Thoracic aorta (tissue), 2 donors: Measurements from ENCODE around the gene PPP1R8. TPM values are rescaled to one million over a fixed set of nuclear protein-coding genes. Genes with fewer than 3 reads are reported as not detected.

Experiments
- ATAC-seq: fragments of 150-250 bp; one replicate; pipeline ENCODE4 v1.8.0; 2017; ENCODE audit warnings: low read depth; ENCODE audit not compliant: insufficient number of reproducible peaks, low FRiP score
- DNase-seq: peaks from one replicate; pipeline ENCODE4 v3.0.0-alpha.2; 2020; ENCODE audit warnings: low spot score
- H3K27ac ChIP-seq, 2 donors: fragments of 200-600 bp; sonication (generic); 1 replicate in 1 of 2; 2 replicates in 1 of 2; pipeline ENCODE4 v1.5.1; 2016; ENCODE audit warnings: mild to moderate bottlenecking in 2 of 2, moderate library complexity in 2 of 2
- H3K27me3 ChIP-seq: fragments of 200-600 bp; sonication (generic); replicated peaks from 2 replicates; pipeline ENCODE4 v1.6.0; 2016; ENCODE audit warnings: mild to moderate bottlenecking; ENCODE audit not compliant: insufficient read depth
- H3K36me3 ChIP-seq: fragments of 200-600 bp; sonication (generic); one replicate; pipeline ENCODE4 v1.5.1; 2016
- H3K4me1 ChIP-seq, 2 donors: fragments of 200-600 bp; sonication (generic); 1 replicate in 1 of 2; 2 replicates in 1 of 2; pipeline versions ENCODE4 v1.5.1 to v1.6.0; 2016; ENCODE audit warnings: low read depth in 2 of 2, mild to moderate bottlenecking in 1 of 2; ENCODE audit not compliant: control insufficient read depth in 1 of 2
- H3K4me3 ChIP-seq: fragments of 200-600 bp; sonication (generic); 2 replicates; pipeline ENCODE4 v1.5.1; 2016; ENCODE audit warnings: mild to moderate bottlenecking
- H3K9me3 ChIP-seq: fragments of 200-600 bp; sonication (generic); 2 replicates; pipeline ENCODE4 v1.5.1; 2016
- total RNA-seq, 2 donors: library from RNA; depleted of rRNA; stranded (reverse); fragments of >200 nt; gene quantifications; one replicate each; pipeline versions ENCODE4 v1.1.0 to v1.2.3, GENCODE V29; 2016
- TF ChIP-seq, protein P1 (sequence below): fragments of 200-600 bp; sonication (generic); IDR thresholded peaks from one replicate; pipeline ENCODE4 v1.5.1; 2019; ENCODE audit warnings: antibody characterized with exemption

Gene PPP1R8
- 10 to 100 TPM; 37.2 to 40.8 TPM for total RNA-seq

DNA sequence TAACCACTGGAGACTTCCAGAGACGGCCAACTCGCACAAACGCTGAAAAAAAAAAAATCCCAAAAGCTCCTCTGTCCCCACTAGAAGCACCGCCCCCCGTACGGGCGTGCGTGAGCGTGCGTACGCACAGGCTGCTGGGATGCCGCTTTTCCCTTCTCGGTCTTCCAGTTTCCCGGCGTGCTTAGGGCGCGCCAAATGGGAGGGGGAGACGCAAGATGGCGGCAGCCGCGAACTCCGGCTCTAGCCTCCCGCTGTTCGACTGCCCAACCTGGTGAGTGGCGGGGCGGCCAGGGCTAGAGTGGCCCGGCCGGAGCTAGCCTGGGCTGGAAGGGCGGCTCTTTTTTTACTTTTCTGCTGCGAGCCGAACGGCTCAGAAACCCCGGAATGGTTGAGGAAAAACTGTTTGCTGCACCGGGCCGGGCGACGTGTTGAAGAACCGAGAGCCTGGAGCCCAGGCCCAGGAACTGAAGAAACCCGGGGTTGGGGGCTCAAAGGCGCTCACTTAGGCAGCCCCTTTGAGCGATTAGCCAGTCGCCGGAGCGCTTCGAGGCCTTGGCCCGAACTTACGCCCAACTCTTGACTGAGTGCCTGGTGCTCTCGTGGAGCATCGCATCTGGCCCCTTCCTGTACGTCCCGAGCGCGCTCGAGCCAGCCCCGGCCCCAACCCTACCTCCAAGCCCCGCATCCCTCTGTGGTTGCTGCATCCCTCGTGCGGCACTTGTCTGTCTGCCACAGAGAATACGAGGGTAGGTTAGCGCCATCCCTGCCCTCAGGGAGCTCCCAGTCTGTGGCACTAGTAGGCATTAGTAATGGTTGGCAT is at the start of gene PPP1R8:
Gene PPP1R8 (plus strand): TSS at position 162 of the 820 bp plus-strand sequence. CDS start 54 bp downstream, at position 216.
- peak; percentile 86 for ATAC-seq
- peak; percentile 73 for DNase-seq
- Histone ChIP-seq H3K4me1 (peaks cover 9 to 22% of the 10 kb centered on the region in 2 donors), H3K9me3 (no peaks in the 10 kb centered on the region), H3K27me3 (no peaks in the 10 kb centered on the region), H3K4me3 (peak within 1 kb of the TSS; percentile 79), H3K27ac (peak within 1 kb of the TSS; percentile 80 to 90), H3K36me3 (no peaks in the 10 kb centered on the region)
- TF ChIP-seq, protein P1, sequence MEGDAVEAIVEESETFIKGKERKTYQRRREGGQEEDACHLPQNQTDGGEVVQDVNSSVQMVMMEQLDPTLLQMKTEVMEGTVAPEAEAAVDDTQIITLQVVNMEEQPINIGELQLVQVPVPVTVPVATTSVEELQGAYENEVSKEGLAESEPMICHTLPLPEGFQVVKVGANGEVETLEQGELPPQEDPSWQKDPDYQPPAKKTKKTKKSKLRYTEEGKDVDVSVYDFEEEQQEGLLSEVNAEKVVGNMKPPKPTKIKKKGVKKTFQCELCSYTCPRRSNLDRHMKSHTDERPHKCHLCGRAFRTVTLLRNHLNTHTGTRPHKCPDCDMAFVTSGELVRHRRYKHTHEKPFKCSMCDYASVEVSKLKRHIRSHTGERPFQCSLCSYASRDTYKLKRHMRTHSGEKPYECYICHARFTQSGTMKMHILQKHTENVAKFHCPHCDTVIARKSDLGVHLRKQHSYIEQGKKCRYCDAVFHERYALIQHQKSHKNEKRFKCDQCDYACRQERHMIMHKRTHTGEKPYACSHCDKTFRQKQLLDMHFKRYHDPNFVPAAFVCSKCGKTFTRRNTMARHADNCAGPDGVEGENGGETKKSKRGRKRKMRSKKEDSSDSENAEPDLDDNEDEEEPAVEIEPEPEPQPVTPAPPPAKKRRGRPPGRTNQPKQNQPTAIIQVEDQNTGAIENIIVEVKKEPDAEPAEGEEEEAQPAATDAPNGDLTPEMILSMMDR = no peak

DNA sequence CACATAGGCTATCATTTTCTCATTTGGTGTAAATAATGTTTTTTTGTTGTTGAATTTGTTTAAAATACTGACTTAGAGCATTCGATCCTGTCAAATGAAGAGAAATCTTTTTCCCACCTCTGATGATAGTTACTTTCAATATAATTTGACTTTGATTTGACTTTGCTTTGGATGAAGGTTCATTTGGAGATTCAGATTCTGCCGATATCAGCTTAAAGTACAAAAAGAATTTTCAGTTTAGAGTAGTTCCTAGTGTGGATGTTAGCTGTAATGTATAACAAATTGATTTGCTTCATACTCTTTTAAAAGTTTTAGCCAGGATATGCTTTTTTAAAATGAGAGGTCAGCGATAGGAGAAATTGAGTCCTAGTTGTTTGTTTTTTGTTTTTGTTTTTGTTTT is 47.6 kb upstream of the PPP1R8 start:
- TF ChIP-seq, protein P1 = no peak
- Histone ChIP-seq H3K4me3 (no peak overlapping the region), H3K27ac (no peak overlapping the region), H3K9me3 (no peaks in the 10 kb centered on the region), H3K27me3 (no peaks in the 10 kb centered on the region), H3K4me1 (peaks cover 9 to 18% of the 10 kb centered on the region in 2 donors), H3K36me3 (no peaks in the 10 kb centered on the region)
- ATAC-seq (no peak), DNase-seq (no peak)

DNA sequence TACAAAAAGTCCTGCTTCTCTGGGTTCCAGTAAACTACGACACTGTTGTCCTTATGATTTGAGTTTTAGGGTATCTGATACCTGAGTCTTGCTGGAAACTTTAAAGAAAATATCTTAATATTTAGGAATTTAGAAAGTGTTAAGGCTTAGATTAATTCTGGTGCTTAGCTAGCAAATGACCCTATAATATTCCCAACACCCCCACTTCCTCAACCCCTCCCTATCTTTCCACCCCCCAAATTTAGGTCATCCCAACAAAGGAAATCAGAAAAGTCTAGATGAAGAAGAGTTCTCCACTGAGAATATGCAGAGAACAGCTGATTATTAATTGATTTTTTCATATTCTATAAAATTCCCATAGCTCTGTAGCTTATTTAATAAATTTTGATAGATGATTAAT is 45.9 kb upstream of the PPP1R8 start:
- TF ChIP-seq, protein P1 = no peak
- Histone ChIP-seq H3K27ac (no peak overlapping the region), H3K27me3 (no peaks in the 10 kb centered on the region), H3K36me3 (no peaks in the 10 kb centered on the region), H3K4me3 (no peak overlapping the region), H3K9me3 (no peaks in the 10 kb centered on the region), H3K4me1 (peaks cover 16 to 24% of the 10 kb centered on the region in 2 donors)
- ATAC-seq (no peak), DNase-seq (no peak)

DNA sequence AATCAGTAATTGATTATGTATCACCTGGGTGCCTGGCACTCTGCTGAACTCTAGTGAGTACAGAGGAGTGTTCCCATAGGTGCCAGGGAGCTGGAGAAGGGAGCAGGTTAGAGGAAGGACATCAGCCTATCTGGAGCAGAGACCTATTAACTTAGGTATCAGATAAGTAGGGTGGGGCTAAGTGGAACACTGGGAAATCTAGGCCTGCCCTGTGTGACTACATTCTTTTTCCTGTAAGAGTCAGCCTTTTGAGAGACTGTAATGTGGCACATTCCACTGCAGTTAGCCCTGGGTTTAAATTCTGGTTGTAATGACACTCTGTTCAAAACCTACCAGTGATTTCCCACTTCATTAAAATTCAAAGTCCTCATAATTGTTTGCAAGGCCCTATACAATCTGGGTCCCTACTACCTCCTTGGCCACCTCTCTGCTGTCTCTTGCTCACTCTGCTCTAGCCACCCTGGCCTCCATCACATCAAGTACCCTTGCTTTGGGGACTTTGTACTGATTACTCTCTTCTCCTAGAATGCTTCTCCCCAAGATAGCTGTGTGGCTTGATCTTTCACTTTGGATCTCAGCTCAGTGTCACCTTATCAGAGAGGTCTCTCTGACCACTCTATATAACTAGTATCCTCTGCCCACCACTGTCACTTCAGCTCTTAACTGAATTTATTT is 44.7 kb upstream of the PPP1R8 start:
- TF ChIP-seq, protein P1 = no peak
- Histone ChIP-seq H3K27me3 (no peaks in the 10 kb centered on the region), H3K9me3 (no peaks in the 10 kb centered on the region), H3K4me3 (no peak overlapping the region), H3K27ac (no peak overlapping the region), H3K4me1 (peaks cover 14 to 25% of the 10 kb centered on the region in 2 donors), H3K36me3 (peaks cover 8% of the 10 kb centered on the region)
- DNase-seq (no peak), ATAC-seq (no peak)

DNA sequence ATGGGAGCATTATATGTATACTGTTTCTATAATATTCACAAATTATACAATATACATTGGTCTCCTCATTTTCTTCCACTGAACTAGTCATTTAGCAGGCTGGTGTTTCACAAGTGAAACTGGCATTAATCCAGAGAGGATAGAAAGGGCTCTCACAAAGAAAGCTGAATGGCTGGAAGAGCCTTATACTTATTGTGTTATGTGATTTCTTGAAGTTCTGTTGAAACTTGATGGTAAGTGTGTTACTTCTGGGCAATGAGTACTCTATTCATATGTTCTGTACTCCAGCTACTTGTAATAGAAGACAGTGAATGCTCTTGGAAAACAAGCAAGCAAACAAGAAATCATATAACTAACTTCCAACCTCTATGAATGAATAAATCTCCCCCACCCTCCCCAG is 42.7 kb upstream of the PPP1R8 start:
- no peaks in the 10 kb centered on the region for H3K9me3 ChIP-seq
- TF ChIP-seq, protein P1 = no peak
- ATAC-seq = no peak
- no peak overlapping the region for H3K4me3 ChIP-seq
- H3K36me3 ChIP-seq = peaks cover 11% of the 10 kb centered on the region
- DNase-seq = no peak
- no peaks in the 10 kb centered on the region for H3K27me3 ChIP-seq
- peaks cover 14 to 25% of the 10 kb centered on the region in 2 donors for H3K4me1 ChIP-seq
- H3K27ac ChIP-seq = no peak overlapping the region
